OCI-LY1 (cell line): ENCODE data around the gene PAX9.

Source experiments
- H2AFZ ChIP-seq: fragments of 200-600 bp; sonication (generic), shearing (Covaris generic); 2 replicates; pipeline ENCODE4 v1.6.0; 2014; ENCODE audit warnings: antibody characterized with exemption, mild to moderate bottlenecking, low read length
- H3F3A ChIP-seq: fragments of 200-600 bp; sonication (generic), shearing (Covaris generic); 2 replicates; pipeline ENCODE4 v1.6.0; 2014; ENCODE audit warnings: mild to moderate bottlenecking, antibody characterized with exemption, low read length, moderate library complexity; ENCODE audit not compliant: insufficient read depth
- H3K27ac ChIP-seq: fragments of 200-600 bp; sonication (generic); 2 replicates; pipeline ENCODE4 v1.5.1; 2014; ENCODE audit warnings: low read length, mixed run types, mild to moderate bottlenecking, low read depth; ENCODE audit not compliant: poor library complexity, severe bottlenecking
- H3K27me3 ChIP-seq: fragments of 200-600 bp; sonication (generic); 2 replicates; pipeline ENCODE4 v1.6.0; 2014; ENCODE audit warnings: antibody characterized with exemption, mild to moderate bottlenecking, low read length, moderate library complexity; ENCODE audit not compliant: insufficient read depth
- H3K36me3 ChIP-seq: fragments of 200-600 bp; sonication (generic); 2 replicates; pipeline ENCODE4 v1.6.1; 2014; ENCODE audit warnings: mild to moderate bottlenecking, antibody characterized with exemption, low read length, moderate library complexity, mixed read lengths; ENCODE audit not compliant: insufficient read depth
- H3K4me1 ChIP-seq: fragments of 200-600 bp; sonication (generic); 2 replicates; pipeline ENCODE4 v1.5.1; 2014; ENCODE audit warnings: mild to moderate bottlenecking, low read length, moderate library complexity; ENCODE audit not compliant: insufficient read depth, severe bottlenecking
- H3K4me2 ChIP-seq: fragments of 200-600 bp; sonication (generic), shearing (Covaris generic); 2 replicates; pipeline ENCODE4 v1.6.1; 2014; ENCODE audit warnings: low read length
- H3K4me3 ChIP-seq: fragments of 200-600 bp; sonication (generic); 2 replicates; pipeline ENCODE4 v1.5.1; 2014; ENCODE audit warnings: low read length, low read depth, mild to moderate bottlenecking, mixed read lengths; ENCODE audit not compliant: poor library complexity, severe bottlenecking
- H3K79me2 ChIP-seq: fragments of 200-600 bp; shearing (Covaris generic); 2 replicates; pipeline ENCODE4 v1.6.1; 2016; ENCODE audit warnings: mixed run types, low read length, mixed read lengths; ENCODE audit not compliant: insufficient read depth
- H3K9ac ChIP-seq: fragments of 200-600 bp; sonication (generic), shearing (Covaris generic); 2 replicates; pipeline ENCODE4 v1.6.1; 2014; ENCODE audit warnings: mild to moderate bottlenecking, low read length, mixed read lengths
- H3K9me2 ChIP-seq: fragments of 200-600 bp; sonication (generic), shearing (Covaris generic); 2 replicates; pipeline ENCODE4 v1.6.1; 2014; ENCODE audit warnings: low read depth, mild to moderate bottlenecking, low read length, mixed read lengths
- H3K9me3 ChIP-seq: fragments of 200-600 bp; shearing (Covaris generic); 2 replicates; pipeline ENCODE4 v1.6.1; 2014; ENCODE audit warnings: low read length, mixed read lengths
- H4K20me1 ChIP-seq: fragments of 200-600 bp; sonication (generic), shearing (Covaris generic); 2 replicates; pipeline ENCODE4 v1.6.0; 2016; ENCODE audit warnings: mild to moderate bottlenecking, low read length; ENCODE audit not compliant: insufficient read depth
- EZH2 ChIP-seq: fragments of 200-600 bp; sonication (generic), shearing (Covaris generic); IDR thresholded peaks from 2 replicates; pipeline ENCODE4 v1.8.0; 2017; ENCODE audit warnings: borderline replicate concordance, mixed run types, mild to moderate bottlenecking, antibody characterized with exemption, low read length, moderate library complexity, mixed read lengths
- TF ChIP-seq, protein P1 (sequence below): fragments of 200-600 bp; sonication (generic), shearing (Covaris generic); IDR thresholded peaks from 2 replicates; pipeline ENCODE4 v1.5.1; 2017; ENCODE audit warnings: mild to moderate bottlenecking, antibody characterized with exemption, low read length, moderate library complexity, mixed read lengths

PAX9 gene

DNA sequence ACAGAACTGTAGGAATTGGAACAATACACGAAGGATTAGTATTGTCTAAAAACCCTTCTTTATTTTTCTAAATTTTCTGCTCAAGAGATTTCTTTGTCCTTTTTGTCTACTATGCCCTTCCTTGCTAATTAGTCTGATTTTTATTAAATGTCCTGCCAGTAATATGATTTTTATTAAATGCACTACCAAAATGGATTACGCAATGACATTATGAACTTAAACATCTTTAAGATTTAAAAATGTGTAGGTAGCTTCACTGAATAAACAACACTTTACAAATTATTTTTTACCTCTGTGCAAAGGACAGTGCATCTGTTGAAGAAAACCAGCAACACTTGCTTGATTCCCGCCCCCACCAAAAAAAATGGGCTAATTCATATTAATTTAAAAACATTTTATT lies 8.2 kb upstream of the PAX9 start:
- Histone ChIP-seq H3K27me3 (no peaks in the 10 kb centered on the region), H3K27ac (no peak overlapping the region), H3K9ac (no peak overlapping the region), H3K79me2 (no peaks in the 10 kb centered on the region), H2AFZ (no peak overlapping the region), H3K9me3 (no peaks in the 10 kb centered on the region), H4K20me1 (no peaks in the 10 kb centered on the region), H3K4me1 (no peaks in the 10 kb centered on the region), H3F3A (no peaks in the 10 kb centered on the region), H3K4me3 (no peak overlapping the region), H3K4me2 (no peak overlapping the region), H3K36me3 (no peaks in the 10 kb centered on the region), H3K9me2 (no peaks in the 10 kb centered on the region)
- no peak for TF ChIP-seq EZH2
- TF ChIP-seq, protein P1, sequence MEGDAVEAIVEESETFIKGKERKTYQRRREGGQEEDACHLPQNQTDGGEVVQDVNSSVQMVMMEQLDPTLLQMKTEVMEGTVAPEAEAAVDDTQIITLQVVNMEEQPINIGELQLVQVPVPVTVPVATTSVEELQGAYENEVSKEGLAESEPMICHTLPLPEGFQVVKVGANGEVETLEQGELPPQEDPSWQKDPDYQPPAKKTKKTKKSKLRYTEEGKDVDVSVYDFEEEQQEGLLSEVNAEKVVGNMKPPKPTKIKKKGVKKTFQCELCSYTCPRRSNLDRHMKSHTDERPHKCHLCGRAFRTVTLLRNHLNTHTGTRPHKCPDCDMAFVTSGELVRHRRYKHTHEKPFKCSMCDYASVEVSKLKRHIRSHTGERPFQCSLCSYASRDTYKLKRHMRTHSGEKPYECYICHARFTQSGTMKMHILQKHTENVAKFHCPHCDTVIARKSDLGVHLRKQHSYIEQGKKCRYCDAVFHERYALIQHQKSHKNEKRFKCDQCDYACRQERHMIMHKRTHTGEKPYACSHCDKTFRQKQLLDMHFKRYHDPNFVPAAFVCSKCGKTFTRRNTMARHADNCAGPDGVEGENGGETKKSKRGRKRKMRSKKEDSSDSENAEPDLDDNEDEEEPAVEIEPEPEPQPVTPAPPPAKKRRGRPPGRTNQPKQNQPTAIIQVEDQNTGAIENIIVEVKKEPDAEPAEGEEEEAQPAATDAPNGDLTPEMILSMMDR = no peak

DNA sequence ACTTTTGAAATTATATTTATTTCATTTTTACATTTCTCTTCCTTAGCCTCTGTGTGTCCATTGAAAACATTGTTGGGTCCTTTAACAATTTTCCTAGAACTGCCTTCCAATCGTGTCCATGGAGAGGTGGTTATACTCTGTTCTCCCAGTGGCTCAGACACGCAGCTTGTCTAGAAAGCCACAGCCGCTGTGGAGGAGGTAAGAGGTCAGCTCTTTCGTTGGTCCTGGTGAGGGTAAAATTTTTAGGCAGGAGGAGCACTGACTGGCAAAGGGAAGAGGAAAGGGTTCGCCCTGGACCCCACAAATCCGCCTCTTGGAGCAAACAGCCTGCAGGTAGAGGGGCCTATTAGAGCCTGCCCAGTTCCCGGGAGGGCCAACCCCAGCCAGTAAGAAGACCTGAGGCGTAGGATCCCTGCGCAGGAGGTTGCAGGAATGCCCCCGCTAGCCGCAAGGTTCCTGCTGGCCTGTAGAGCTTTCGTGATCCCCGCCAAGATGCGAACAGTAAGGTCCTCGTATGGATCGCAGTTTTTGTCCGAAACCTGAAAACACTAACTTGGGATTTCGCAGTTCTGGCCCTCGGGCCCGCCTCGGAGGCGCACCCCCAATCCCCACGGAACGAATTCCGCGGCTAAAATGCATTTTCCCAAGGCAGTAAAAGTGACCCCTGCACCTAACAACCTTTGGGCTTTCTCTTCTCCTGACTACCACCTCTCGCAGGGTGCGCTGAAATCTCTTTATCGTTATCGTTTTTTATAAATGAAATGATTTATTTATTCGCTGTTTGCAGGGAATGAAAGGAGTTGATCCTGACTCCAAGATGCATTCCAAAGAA lies 7.5 kb upstream of the PAX9 start:
- Histone ChIP-seq H3K9me3 (no peaks in the 10 kb centered on the region), H3K27me3 (no peaks in the 10 kb centered on the region), H3K79me2 (no peaks in the 10 kb centered on the region), H3K36me3 (no peaks in the 10 kb centered on the region), H3K4me3 (no peak overlapping the region), H3K9ac (no peak overlapping the region), H3F3A (no peaks in the 10 kb centered on the region), H3K27ac (no peak overlapping the region), H3K4me2 (no peak overlapping the region), H4K20me1 (no peaks in the 10 kb centered on the region), H3K9me2 (no peaks in the 10 kb centered on the region), H3K4me1 (no peaks in the 10 kb centered on the region), H2AFZ (no peak overlapping the region)
- TF ChIP-seq, protein P1 = no peak
- no peak for TF ChIP-seq EZH2

DNA sequence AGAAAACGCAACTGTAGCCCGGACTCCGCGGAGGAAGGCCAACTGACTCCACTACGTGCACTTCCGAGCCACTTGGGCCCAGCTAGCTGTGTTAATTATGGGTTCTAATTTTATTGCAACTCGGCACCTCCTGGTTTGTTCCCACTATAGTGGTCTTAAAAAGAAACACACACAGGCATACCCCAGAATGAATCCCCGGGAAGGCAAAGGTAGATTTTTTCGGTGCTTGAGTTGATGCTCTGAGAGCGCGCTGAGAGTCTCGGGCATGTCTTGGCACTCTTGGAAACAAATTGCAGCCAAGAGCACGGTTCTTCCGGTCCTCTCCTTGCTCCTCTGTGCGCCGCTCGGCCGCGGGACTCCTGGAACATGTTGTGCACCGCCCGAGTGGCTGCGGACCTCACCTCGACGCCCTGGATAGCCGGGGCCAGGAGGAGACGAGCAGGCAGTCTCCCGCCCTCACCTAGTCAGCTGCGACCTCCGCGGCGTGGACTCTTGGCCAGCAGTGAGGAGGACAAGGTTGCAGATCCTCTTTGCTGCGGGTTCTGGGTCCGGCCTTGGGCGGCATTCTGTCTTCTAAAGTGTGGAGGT lies 6.8 kb upstream of the PAX9 start:
- no peaks in the 10 kb centered on the region for H3K9me3 ChIP-seq
- H3K27ac ChIP-seq = no peak overlapping the region
- H2AFZ ChIP-seq = no peak overlapping the region
- no peaks in the 10 kb centered on the region for H4K20me1 ChIP-seq
- TF ChIP-seq EZH2 = no peak
- TF ChIP-seq, protein P1 = no peak
- no peaks in the 10 kb centered on the region for H3K9me2 ChIP-seq
- H3K4me1 ChIP-seq = no peaks in the 10 kb centered on the region
- no peaks in the 10 kb centered on the region for H3K36me3 ChIP-seq
- H3F3A ChIP-seq = no peaks in the 10 kb centered on the region
- H3K79me2 ChIP-seq = no peaks in the 10 kb centered on the region
- no peak overlapping the region for H3K4me2 ChIP-seq
- H3K4me3 ChIP-seq = no peak overlapping the region
- no peaks in the 10 kb centered on the region for H3K27me3 ChIP-seq
- no peak overlapping the region for H3K9ac ChIP-seq
